Endodermal cell (in vitro differentiated cells): Measurements from ENCODE around the gene SCUBE1. TPM values are rescaled to one million over a fixed set of nuclear protein-coding genes. Genes with fewer than 3 reads are reported as not detected.

ENCODE experiments used
- DNase-seq: peaks from one replicate; pipeline ENCODE4 v3.0.0-alpha.2; 2017
- H3K27ac ChIP-seq: 2 replicates; pipeline ENCODE4 v1.5.1; 2013; ENCODE audit warnings: mild to moderate bottlenecking, low read depth, low read length, moderate library complexity
- H3K27me3 ChIP-seq: 2 replicates; pipeline ENCODE4 v1.6.1; 2013; ENCODE audit warnings: mild to moderate bottlenecking, low read length, moderate library complexity; ENCODE audit not compliant: insufficient read depth, control insufficient read depth, poor library complexity, severe bottlenecking
- H3K36me3 ChIP-seq: 2 replicates; pipeline ENCODE4 v1.7.0; 2013; ENCODE audit warnings: mild to moderate bottlenecking, low read length, moderate library complexity; ENCODE audit not compliant: control insufficient read depth, insufficient read depth
- H3K4me1 ChIP-seq: one replicate; pipeline ENCODE4 v1.7.0; 2013; ENCODE audit warnings: low read length; ENCODE audit not compliant: control insufficient read depth, insufficient read depth
- H3K4me3 ChIP-seq: 2 replicates; pipeline ENCODE4 v1.5.1; 2013; ENCODE audit warnings: mild to moderate bottlenecking, low read length, moderate library complexity
- H3K9ac ChIP-seq: 2 replicates; pipeline ENCODE4 v1.6.1; 2013; ENCODE audit warnings: mild to moderate bottlenecking, low read length, moderate library complexity; ENCODE audit not compliant: poor library complexity, severe bottlenecking; ENCODE audit errors: extremely low read depth
- H3K9me3 ChIP-seq: 2 replicates; pipeline ENCODE4 v1.6.1; 2013; ENCODE audit warnings: mild to moderate bottlenecking, low read length, moderate library complexity; ENCODE audit not compliant: control insufficient read depth
- H3K27ac Mint-ChIP-seq: 2 replicates; pipeline ENCODE4 v1.8.0; 2020; ENCODE audit warnings: mixed read lengths
- H3K27me3 Mint-ChIP-seq: 2 replicates; pipeline ENCODE4 v1.8.0; 2021; ENCODE audit warnings: mild to moderate bottlenecking, mixed read lengths; ENCODE audit not compliant: insufficient read depth
- H3K36me3 Mint-ChIP-seq: 2 replicates; pipeline ENCODE4 v1.8.0; 2020; ENCODE audit warnings: low read depth, mixed read lengths
- H3K4me1 Mint-ChIP-seq: 2 replicates; pipeline ENCODE4 v1.8.0; 2020; ENCODE audit warnings: mixed read lengths
- H3K4me3 Mint-ChIP-seq: 2 replicates; pipeline ENCODE4 v1.8.0; 2020; ENCODE audit warnings: mild to moderate bottlenecking, moderate library complexity, mixed read lengths
- H3K9me3 Mint-ChIP-seq: 2 replicates; pipeline ENCODE4 v1.8.0; 2020; ENCODE audit warnings: mild to moderate bottlenecking, mixed read lengths
- CTCF ChIP-seq: fragments of 200-600 bp; sonication (generic); conservative IDR thresholded peaks from 2 replicates; pipeline ENCODE4 v1.5.0; 2021; ENCODE audit warnings: antibody characterized with exemption, mild to moderate bottlenecking
- WGBS, 2 experiments: methylation state at CpG; one replicate each; pipeline versions ENCODE4 v1.1.5 to v1.1.7; 2013; ENCODE audit warnings: missing lambda C conversion rate in 2 of 2, mixed read lengths in 1 of 2; ENCODE audit not compliant: insufficient coverage in 1 of 2, insufficient read length in 1 of 2; 5-methylcytosine and 5-hydroxymethylcytosine counted together
- total RNA-seq, 2 donors: library from RNA; stranded (reverse); fragmentation: NEBNext Ultra II Directional in 1 of 2; extraction: Animal tissue kit (Norgen Biotek cat#: 25700) in 1 of 2; gene quantifications; 2 replicates in 1 of 2; 3 replicates in 1 of 2; pipeline ENCODE4 v1.2.1, GENCODE V29; 2021

Gene SCUBE1
- total RNA-seq, 2 donors from 2014 or later, result 0.13 to 0.95 TPM

- H3K36me3 Mint-ChIP-seq, result no peaks in the 10 kb centered on the region
Measured at GRCh38 chr22:43390872-43391271, 47.7 kb upstream of the SCUBE1 start.

GRCh38 chr22:43390166-43390565 lies 47.0 kb upstream of the SCUBE1 start:
- no peak for TF ChIP-seq CTCF
- Mint-ChIP-seq H3K36me3 (no peaks in the 10 kb centered on the region), H3K4me3 (no peak overlapping the region), H3K27me3 (peaks cover 23% of the 10 kb centered on the region), H3K27ac (no peak overlapping the region), H3K4me1 (peaks cover 24% of the 10 kb centered on the region), H3K9me3 (peaks cover 6% of the 10 kb centered on the region)
- no peaks in the 10 kb centered on the region for H3K4me1 ChIP-seq
- H3K27ac ChIP-seq, result no peak overlapping the region
- no peaks in the 10 kb centered on the region for H3K36me3 ChIP-seq
- no peak overlapping the region for H3K4me3 ChIP-seq
- WGBS, 2 experiments, result 88 to 100% methylated on average over 2 to 3 of the region's 3 CpGs
- H3K27me3 ChIP-seq, result peaks cover 21% of the 10 kb centered on the region
- H3K9ac ChIP-seq, result no peak overlapping the region
- no peak for DNase-seq
- H3K9me3 ChIP-seq, result no peaks in the 10 kb centered on the region

More at GRCh38 chr22:43390872-43391271, 47.7 kb upstream of the SCUBE1 start:
- no peak overlapping the region for H3K4me3 Mint-ChIP-seq
- no peak overlapping the region for H3K27ac Mint-ChIP-seq
- H3K4me1 ChIP-seq, result no peaks in the 10 kb centered on the region
- H3K9me3 Mint-ChIP-seq, result peaks cover 6% of the 10 kb centered on the region
- H3K9ac ChIP-seq, result no peak overlapping the region
- H3K4me3 ChIP-seq, result no peak overlapping the region
- peaks cover 24% of the 10 kb centered on the region for H3K4me1 Mint-ChIP-seq
- H3K27me3 Mint-ChIP-seq, result peaks cover 18% of the 10 kb centered on the region
- no peak for TF ChIP-seq CTCF
- peaks cover 19% of the 10 kb centered on the region for H3K27me3 ChIP-seq
- no peaks in the 10 kb centered on the region for H3K36me3 ChIP-seq
- 72 to 82% methylated on average over 4 of the region's 4 CpGs for WGBS, 2 experiments
- peak; percentile 35 for DNase-seq
- no peak overlapping the region for H3K27ac ChIP-seq
- H3K9me3 ChIP-seq, result no peaks in the 10 kb centered on the region

GRCh38 chr22:43389227-43389836 lies 46.2 kb upstream of the SCUBE1 start:
- Histone ChIP-seq H3K36me3 (no peaks in the 10 kb centered on the region), H3K27ac (no peak overlapping the region), H3K9me3 (no peaks in the 10 kb centered on the region), H3K9ac (no peak overlapping the region), H3K4me3 (no peak overlapping the region), H3K27me3 (peaks cover 21% of the 10 kb centered on the region), H3K4me1 (no peaks in the 10 kb centered on the region)
- Mint-ChIP-seq H3K27ac (no peak overlapping the region), H3K36me3 (no peaks in the 10 kb centered on the region), H3K4me3 (no peak overlapping the region), H3K4me1 (peaks cover 24% of the 10 kb centered on the region), H3K9me3 (peaks cover 6% of the 10 kb centered on the region), H3K27me3 (peaks cover 26% of the 10 kb centered on the region)
- TF ChIP-seq CTCF, result no peak
- DNase-seq, result peak; percentile 41
- 71 to 89% methylated on average over 3 to 8 of the region's 8 CpGs for WGBS, 2 experiments
